Measurements from ENCODE around the gene ATXN7L1.

The ATXN7L1 gene

DNA sequence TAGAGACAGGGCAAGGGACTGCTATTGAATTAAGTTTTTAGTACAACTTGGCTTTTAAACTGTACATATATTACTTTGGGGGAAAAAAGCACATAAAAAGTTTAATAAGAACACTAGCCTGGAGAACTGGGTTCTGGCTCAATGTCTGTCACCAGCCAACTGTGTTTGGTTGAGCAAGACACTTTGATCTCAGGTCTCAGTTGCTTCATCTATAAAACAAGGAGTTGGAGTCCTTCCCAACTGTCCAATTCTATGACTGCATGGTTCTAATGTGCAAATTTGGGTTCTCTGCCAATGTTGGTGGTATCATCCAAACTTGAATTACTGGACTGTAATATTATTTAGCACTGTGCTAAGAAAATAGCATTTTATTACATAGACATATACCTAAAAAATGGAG lies 50.3 kb downstream of the ATXN7L1 start:
- no peak for DNase-seq

DNA sequence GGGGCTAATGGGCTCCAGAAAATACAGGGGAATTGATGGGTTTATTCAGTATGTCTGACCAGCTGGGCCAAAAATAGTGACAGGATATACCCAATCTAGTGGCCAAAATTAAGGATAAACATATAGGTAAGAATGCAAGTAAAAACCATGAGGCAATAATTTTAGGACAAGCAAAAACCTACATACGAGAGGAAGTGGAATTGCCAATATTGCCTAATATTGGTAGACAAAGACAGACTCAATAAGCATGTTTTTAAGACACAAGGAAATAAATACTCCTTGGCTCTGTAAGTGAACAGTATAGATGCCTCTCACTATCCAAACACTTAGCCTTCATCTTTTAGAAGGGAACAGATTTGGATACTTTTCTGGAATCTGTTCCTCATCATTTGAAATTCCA lies 51.0 kb downstream of the ATXN7L1 start:
- DNase-seq = no peak

- no peak for DNase-seq
Observed at GRCh38 chr7:105822806-105823205, 53.6 kb downstream of the ATXN7L1 start.

- DNase-seq = no peak
Observed at GRCh38 chr7:105821527-105821926, 54.9 kb downstream of the ATXN7L1 start.

DNA sequence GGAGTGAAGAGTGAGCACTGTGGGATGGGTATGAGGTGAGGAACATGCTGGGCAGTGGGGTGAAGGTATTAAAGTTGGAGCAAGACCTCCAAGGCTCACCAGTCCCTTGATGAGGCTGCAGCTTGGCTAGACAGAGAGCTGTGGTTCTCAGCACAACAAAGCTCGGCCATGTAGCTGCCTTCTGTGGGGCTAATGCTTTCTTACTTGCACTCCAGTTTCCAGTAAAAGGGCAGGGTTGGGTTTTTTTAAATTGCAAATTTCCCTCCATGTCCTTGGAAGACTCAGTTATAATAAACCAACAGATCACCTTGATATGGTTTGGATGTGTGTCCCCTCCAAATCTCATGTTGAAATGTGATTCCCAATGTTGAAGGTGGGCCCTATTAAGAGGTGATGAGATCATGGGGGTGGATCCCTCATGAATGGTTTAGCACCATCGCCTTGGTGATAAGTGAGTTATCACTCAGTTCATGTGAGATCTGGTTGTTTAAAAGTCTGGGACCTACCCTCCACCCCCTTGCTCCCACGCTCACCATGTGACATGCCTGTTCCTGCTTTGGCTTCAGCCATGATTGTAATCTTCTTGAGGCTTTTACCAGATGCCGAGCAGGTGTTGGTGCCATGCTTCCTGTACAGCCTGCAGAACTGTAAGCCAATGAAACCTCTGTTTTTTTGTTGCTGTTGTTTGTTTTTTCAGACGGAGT lies 55.9 kb downstream of the ATXN7L1 start:
- no peak for DNase-seq

DNA sequence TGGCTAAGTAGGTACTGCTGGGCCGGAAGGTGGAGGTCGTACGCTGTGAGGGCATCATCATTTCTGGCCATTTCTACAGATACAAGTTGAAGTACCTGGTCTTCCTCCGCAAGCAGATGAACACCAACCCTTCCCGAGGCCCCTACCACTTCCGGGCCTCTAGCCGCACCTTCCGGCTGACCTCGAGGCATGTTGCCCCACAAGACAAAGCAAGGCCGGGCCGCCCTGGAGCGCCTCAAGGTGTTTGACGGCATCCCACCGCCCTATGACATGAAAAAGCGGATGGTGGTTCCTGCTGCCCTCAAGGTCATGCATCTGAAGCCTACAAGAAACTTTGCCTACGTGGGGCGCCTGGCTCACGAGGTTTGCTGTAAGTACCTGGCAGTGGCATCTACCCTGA lies 56.8 kb downstream of the ATXN7L1 start:
- DNase-seq = no peak

DNA sequence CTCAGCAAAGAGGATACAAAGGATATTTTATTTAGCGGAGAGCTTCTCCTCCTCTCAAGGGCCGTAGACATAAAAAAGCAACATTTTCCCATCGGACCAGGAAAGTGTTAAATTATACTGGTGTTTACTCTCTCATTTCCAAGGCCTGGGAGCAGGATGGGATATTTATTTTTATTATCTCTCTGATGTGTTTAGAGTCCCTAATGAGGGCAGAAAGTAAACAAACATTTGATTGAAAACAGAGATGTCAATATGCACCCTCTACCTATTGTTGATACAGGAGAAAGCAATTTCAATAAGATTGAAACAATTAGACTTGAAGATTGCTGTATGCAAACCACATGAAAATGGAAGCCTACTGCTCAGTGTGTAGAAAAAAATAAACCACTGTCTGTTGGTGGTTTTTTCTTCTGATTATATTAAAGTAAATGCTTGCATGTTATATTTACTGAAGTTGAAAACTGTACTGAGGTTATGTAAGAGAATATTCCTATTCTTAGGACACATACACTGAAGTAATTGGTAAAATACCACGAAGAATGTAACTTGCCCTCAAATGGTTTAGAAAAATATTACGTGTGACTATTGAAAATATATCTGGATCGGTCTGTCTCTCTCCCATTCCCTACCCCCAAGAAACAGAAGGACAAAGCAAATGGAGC lies 59.3 kb downstream of the ATXN7L1 start:
- DNase-seq = peak; percentile 86

DNA sequence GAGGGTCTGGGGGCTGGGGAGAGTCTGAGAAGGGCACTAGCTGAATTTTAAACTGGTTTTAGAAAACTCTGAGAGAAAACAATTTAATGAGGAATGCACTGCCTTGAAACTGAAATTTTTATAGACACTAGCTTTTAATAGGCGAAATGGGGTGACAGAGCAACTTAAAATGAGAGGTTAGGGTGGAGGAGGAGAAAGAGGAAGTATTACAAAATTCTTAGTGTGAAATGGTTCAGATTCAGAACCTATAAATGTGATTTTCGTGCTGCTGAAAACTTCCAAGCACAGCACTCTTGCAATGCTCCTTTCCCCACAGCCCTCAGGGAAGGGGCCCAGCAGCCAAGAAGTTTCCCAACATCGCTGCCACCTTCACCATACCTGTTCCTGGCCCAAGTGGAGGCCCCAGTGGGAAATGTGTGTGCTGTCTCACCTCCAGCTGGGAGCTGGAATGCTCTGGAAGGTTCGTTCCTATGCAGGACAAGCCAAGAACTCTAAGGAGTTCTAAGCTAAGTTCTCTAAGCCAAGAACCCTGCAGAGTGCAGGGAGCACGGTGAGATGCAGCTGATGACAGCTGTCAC lies 60.0 kb downstream of the ATXN7L1 start:
- no peak for DNase-seq

GRCh38 chr7:105815576-105815975 lies 60.8 kb downstream of the ATXN7L1 start:
- no peak for DNase-seq

- no peak for DNase-seq
Observed at GRCh38 chr7:105814481-105814880, 61.9 kb downstream of the ATXN7L1 start.

DNA sequence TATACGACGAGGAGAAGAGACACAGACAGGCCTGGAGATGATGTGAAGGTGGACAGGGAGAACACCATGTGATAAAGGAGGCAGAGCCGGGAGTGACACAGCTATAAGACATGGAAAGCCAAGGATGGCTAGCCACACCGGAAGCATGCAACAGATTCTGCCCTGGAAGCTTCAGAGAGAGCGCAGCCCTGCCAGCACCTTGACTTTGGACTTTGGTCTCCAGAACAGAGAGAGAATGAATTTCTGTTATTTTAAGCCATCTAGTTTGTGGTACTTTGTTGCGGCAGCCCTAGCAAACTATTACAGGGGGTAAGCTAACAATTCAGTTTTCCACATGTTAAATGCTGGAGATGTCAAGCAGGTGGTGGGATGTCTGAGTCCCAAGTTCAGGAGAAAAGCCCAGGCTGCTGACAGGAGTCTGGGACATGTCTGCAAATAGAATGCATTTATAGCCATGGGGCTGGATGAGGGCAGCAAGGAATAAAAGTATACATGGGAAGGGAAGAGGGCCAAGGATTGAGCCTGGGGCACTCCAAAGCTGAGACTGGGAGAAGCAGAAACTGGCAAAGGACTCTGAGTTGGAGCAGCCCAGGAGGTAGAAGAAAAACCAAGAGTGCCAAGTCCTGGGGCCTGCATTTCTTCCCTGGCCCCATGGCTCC lies 65.1 kb downstream of the ATXN7L1 start:
- DNase-seq = no peak

- no peak for DNase-seq
Observed at GRCh38 chr7:105810556-105810955, 65.8 kb downstream of the ATXN7L1 start.

DNA sequence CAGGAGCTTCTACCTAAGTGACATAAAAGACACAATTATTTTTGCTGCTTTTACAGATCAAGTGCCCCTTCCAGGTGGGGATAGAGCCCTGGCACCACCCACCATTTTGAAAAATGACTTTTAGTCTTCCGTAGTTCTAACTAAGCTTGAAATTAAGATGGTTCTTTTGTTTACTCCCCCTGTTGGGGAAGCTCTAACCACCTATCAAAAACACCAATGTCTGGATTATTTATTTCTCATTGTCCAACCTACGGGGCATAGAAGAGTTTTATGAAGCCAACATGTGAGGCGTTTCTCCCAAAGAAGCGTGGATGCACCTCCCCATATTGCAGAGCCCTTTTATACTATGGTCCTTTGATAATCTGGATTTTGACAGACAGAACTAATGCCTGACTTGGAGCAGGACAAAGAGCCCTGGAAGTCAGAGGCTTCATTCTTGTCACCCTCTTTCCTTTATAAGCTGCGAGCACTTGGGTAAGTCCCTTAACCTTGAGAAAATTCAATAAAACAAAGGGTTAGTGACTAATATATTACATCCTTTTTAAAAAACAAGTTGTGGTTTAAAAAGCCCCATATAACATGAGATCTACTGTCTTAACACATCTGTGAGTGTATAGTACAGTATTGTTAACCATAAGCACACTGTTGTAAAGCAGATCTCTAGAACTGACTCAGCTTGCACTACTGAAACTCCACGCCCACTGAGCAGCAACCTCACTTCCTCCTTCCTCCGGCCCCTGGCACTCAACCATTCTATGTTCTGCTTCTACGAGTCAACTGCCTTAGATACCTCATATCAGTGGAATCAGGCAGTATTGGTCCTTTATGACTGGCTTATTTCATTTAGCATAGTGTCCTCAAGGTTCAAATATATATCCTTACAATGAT lies 67.5 kb downstream of the ATXN7L1 start:
- no peak for DNase-seq

DNA sequence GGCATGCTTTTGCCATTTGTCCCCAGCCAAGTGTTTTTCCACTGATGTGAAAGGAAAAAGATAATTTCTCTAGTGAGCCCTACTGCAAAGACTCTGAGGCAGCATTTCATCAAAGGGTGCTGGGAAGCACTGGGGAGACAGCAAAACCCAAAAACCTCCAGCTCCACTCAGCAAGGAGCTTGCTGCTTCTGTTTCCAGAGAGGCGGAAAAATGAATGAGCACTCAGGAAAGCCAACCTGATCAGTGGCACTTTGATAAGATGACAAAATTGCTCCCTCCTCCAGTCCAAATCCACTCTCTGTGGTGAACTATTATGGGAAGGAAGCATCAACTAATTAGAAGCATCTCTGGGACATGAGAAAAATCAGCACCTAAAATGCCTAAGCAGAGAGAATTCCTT lies 68.2 kb downstream of the ATXN7L1 start:
- DNase-seq = no peak

- DNase-seq = no peak
Observed at GRCh38 chr7:105807448-105807762, 69.0 kb downstream of the ATXN7L1 start.

DNA sequence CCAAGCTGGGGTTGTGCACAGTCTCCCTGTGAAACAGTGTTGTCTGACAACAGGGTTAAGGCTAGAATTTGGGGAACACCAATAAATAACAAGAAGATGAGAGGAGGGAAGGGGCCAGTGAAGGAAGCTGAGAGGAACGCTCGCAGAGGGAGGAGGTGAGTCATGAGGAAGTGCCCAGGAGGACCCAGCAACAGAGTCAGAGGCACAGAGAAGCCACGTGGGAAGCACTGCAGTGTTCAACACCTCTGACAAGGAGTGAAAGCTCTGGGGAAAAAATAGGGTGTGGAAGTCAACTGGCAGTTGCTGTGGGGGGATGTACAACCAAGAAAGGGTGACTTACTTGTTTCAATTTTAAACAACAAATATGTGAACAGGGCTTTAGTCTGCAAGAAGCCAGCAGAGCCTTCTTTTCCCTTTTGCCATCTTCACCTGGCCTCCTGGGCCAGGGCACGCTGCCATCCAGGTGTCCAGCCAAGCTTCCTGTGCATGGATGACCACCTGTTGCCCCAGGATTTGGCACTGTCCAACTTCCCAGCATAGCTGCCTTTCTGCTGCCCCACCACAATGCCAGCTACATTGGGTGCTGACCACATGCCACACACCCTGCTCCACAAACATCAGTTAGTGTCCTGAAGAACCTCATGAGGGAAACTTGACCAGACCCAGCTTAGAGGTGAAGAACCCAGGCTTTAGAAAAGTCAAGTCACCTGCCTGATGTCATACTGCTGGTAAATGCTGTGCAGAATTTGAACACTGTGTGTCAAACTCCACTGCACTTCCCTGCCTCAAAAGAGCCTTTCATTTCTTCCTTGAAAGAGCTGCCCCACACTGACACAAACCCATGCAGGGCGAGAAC lies 69.6 kb downstream of the ATXN7L1 start:
- DNase-seq = no peak

DNA sequence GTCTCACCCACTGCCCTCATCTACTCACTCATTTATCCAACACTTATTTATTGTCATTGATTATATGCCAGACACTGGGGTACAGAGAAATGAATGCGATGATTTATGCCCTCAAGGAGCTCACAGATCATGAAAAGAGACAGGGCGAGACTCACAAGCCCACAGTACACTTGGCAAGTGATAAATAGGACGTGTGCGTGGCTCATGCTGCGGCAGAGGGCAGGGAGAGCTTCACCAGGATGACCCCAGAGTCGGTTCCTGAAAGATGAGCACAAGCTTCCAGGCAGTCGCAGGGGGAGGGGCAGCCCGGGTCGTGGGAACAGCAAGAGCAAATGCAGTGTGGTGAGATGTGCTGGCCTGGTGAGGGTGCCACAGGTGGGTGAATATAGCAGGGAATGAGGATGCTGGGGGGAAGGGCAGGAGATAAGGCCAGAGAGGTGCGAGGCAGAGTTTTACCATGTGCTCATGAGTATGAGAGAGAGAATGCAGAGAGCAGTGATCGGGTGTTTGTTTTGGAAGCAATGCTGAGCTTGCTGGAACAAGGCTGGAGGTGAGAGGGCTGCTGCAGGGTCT lies 70.9 kb downstream of the ATXN7L1 start:
- DNase-seq = no peak

DNA sequence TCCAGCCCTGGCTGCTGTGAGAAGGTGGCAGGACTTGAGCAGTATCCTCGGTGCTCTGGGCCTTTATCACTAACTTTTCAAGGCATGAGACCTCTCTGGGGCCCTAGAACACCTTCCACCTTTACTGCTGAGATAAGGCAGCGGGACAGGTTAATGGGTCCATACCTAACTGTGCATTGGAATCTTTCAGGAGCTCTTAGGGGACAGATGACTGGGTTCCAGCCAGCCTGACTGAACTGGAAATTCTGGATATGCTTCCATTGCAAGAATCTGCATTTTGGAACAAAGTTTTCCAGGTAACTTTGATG lies 73.0 kb downstream of the ATXN7L1 start:
- DNase-seq = no peak

DNA sequence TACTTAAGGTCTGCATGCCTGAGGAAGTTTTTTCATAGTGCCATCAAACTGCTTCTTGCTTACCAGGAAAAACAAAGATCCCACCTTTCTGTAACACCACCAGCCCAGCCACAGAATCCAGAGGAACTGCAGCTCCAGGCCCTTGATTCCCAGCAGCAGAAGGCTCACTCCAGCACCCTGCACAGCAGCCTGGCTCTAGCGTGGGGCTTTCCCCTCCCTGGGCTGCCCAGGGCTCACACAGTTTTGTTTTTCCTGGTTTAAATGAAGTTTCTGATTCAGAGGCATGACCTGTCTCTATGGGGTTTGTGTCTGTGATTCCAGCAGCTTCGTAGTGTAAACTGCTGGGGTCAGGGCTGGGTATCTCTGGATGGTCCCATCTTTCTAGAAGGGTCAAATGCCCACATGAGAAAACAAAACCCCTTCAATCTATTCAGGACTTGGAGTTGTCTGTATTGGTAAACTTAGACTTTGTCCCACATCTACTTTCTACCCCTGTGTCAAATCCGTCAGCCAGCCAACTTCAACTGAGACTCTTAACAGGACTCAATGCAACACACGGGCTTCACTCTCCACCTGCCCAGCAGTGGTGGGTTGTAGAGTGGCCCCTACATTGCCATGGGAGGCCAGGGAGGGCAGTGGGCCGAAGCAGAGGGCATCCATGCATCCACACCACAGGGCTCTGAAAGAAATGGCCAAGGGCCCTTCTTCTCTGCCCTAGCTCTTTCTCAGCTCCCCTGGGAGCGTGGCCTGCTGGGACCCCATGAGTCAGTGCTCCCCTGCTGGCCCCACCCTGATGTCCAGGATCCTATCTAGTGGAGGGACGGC lies 73.6 kb downstream of the ATXN7L1 start:
- no peak for DNase-seq

DNA sequence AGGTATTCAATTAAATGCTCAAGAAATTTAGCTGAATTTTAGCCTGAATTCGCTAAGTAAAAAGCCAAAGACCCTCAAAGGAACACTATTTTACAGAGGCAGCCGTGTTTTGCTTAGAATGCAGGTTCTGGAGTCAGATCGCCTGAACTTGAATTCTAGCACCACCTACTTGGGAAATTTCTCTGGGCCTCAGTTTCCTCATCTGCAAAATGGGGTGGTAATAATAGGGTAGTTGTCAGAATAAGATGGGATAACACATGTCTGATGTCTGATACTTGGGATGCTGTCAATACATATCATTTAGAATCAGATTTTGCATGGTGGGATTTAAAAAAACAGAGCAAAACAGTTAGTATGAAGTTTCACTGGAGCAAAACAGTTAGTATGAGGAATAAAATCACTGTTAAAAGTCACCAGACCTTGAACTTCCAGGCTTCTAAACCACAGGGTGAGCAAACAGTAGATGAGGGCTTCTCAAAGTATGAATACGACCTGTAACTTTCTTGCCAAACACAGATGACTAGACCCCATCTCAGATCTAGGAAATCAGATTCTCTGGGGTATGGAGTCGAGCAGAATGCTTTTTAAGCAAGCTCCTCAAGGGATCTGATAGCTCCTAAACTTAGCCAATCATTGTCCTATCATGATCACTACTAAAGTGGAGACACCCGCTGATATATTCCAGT lies 75.4 kb downstream of the ATXN7L1 start:
- DNase-seq = no peak

All from NCI-H526 treated with DMSO at 0.1 percent for 48 hours (cell line).